SU-DHL-6 (cell line): ENCODE measurements around the gene ATP8A2.

Source experiments
- H2AFZ ChIP-seq: fragments of 200-600 bp; sonication (generic); 2 replicates; pipeline ENCODE4 v1.6.1; 2014; ENCODE audit warnings: low read depth, mild to moderate bottlenecking, moderate library complexity, mixed read lengths, antibody characterized with exemption, low read length; ENCODE audit not compliant: severe bottlenecking
- H3F3A ChIP-seq: fragments of 200-600 bp; shearing (Covaris generic); 2 replicates; pipeline ENCODE4 v1.6.0; 2016; ENCODE audit warnings: antibody characterized with exemption, mild to moderate bottlenecking; ENCODE audit not compliant: insufficient read depth
- H3K27ac ChIP-seq: fragments of 200-600 bp; sonication (generic); 2 replicates; pipeline ENCODE4 v1.5.1; 2016; ENCODE audit warnings: low read depth, mild to moderate bottlenecking, low read length, moderate library complexity, mixed read lengths
- H3K27me3 ChIP-seq: fragments of 200-600 bp; sonication (generic), shearing (Covaris generic); 2 replicates; pipeline ENCODE4 v1.6.0; 2014; ENCODE audit warnings: mild to moderate bottlenecking, low read length
- H3K36me3 ChIP-seq: fragments of 200-600 bp; sonication (generic); 2 replicates; pipeline ENCODE4 v1.6.1; 2014; ENCODE audit warnings: mild to moderate bottlenecking, low read length, mixed read lengths
- H3K4me2 ChIP-seq: fragments of 300-600, 200-600 bp; shearing (Covaris generic), sonication (generic); 2 replicates; pipeline ENCODE4 v1.6.0; 2014; ENCODE audit warnings: low read length, low read depth, mild to moderate bottlenecking; ENCODE audit not compliant: poor library complexity, severe bottlenecking
- H3K4me3 ChIP-seq: fragments of 200-600 bp; sonication (generic); 2 replicates; pipeline ENCODE4 v1.5.1; 2014; ENCODE audit warnings: antibody characterized with exemption, low read length, mild to moderate bottlenecking, mixed read lengths; ENCODE audit not compliant: insufficient read depth, poor library complexity, severe bottlenecking
- H3K79me2 ChIP-seq: fragments of 200-600 bp; sonication (generic); 2 replicates; pipeline ENCODE4 v1.6.1; 2014; ENCODE audit warnings: mild to moderate bottlenecking, low read length, moderate library complexity; ENCODE audit not compliant: insufficient read depth
- H3K9ac ChIP-seq: fragments of 200-600 bp; sonication (generic); 2 replicates; pipeline ENCODE4 v1.7.0; 2014; ENCODE audit warnings: mild to moderate bottlenecking, low read length
- H3K9me2 ChIP-seq: fragments of 200-600 bp; sonication (generic); replicated peaks from 2 replicates; pipeline ENCODE4 v1.6.1; 2014; ENCODE audit warnings: low read length; ENCODE audit not compliant: insufficient read depth
- H3K9me3 ChIP-seq: fragments of 200-600 bp; sonication (generic); 2 replicates; pipeline ENCODE4 v1.6.1; 2014; ENCODE audit warnings: low read length, mixed read lengths; ENCODE audit not compliant: insufficient read depth
- H4K20me1 ChIP-seq: fragments of 200-600 bp; sonication (generic); 2 replicates; pipeline ENCODE4 v1.6.1; 2014; ENCODE audit warnings: low read depth, mild to moderate bottlenecking, antibody characterized with exemption, low read length, moderate library complexity, mixed read lengths
- CTCF ChIP-seq: fragments of 200-600 bp; sonication (generic); IDR thresholded peaks from one replicate; pipeline ENCODE4 v1.5.1; 2017; ENCODE audit warnings: antibody characterized with exemption, mild to moderate bottlenecking, low read length, moderate library complexity; ENCODE audit not compliant: insufficient read depth, poor library complexity, severe bottlenecking
- EZH2phosphoT487 ChIP-seq: fragments of 200-600 bp; sonication (generic), shearing (Covaris generic); conservative IDR thresholded peaks from 2 replicates; pipeline ENCODE4 v1.6.1; 2018; ENCODE audit warnings: mild to moderate bottlenecking, antibody characterized with exemption, low read length, moderate library complexity, mixed read lengths

ATP8A2 gene

GRCh38 chr13:25922376-25922775 is 550.6 kb downstream of the ATP8A2 start:
- Histone ChIP-seq H3K4me3 (no peak overlapping the region), H3K9ac (no peak overlapping the region), H3K27ac (no peak overlapping the region), H2AFZ (no peak overlapping the region), H3K27me3 (no peaks in the 10 kb centered on the region), H3K79me2 (no peaks in the 10 kb centered on the region), H3F3A (no peaks in the 10 kb centered on the region), H3K9me2 (no peaks in the 10 kb centered on the region), H3K9me3 (no peaks in the 10 kb centered on the region), H3K4me2 (no peak overlapping the region), H3K36me3 (no peaks in the 10 kb centered on the region), H4K20me1 (no peaks in the 10 kb centered on the region)
- TF ChIP-seq EZH2phosphoT487 (no peak), CTCF (no peak)

- H3K27me3 ChIP-seq: no peaks in the 10 kb centered on the region
- TF ChIP-seq EZH2phosphoT487 (no peak), CTCF (no peak)
These were observed 551.7 kb downstream of the ATP8A2 start for GRCh38 chr13:25923217-25924085.

GRCh38 chr13:25927363-25927762 is 555.6 kb downstream of the ATP8A2 start:
- Histone ChIP-seq H3K27me3 (no peaks in the 10 kb centered on the region), H3K4me2 (no peak overlapping the region), H3K79me2 (no peaks in the 10 kb centered on the region), H3K9ac (no peak overlapping the region), H4K20me1 (no peaks in the 10 kb centered on the region), H3K4me3 (no peak overlapping the region), H2AFZ (no peak overlapping the region), H3K9me2 (no peaks in the 10 kb centered on the region), H3K9me3 (no peaks in the 10 kb centered on the region), H3K36me3 (no peaks in the 10 kb centered on the region), H3F3A (no peaks in the 10 kb centered on the region), H3K27ac (no peak overlapping the region)
- TF ChIP-seq EZH2phosphoT487: no peak
- no peak for TF ChIP-seq CTCF

More at GRCh38 chr13:25923217-25924085, 551.7 kb downstream of the ATP8A2 start:
- no peaks in the 10 kb centered on the region for H3K79me2 ChIP-seq
- H4K20me1 ChIP-seq: no peaks in the 10 kb centered on the region
- H3K9ac ChIP-seq: no peak overlapping the region
- no peak overlapping the region for H2AFZ ChIP-seq
- H3K27ac ChIP-seq: no peak overlapping the region
- no peaks in the 10 kb centered on the region for H3K9me3 ChIP-seq
- no peak overlapping the region for H3K4me3 ChIP-seq
- H3K36me3 ChIP-seq: no peaks in the 10 kb centered on the region
- no peak overlapping the region for H3K4me2 ChIP-seq
- H3K9me2 ChIP-seq: no peaks in the 10 kb centered on the region
- no peaks in the 10 kb centered on the region for H3F3A ChIP-seq
